Mucosa of rectum (tissue), 2 donors: ENCODE data around the gene FLYWCH2.

ENCODE experiments used
- H3K27ac ChIP-seq, 2 donors: one replicate each; pipeline ENCODE4 v1.7.0; 2013; ENCODE audit warnings: inconsistent platforms in 2 of 2, low read depth in 2 of 2, low read length in 2 of 2
- H3K27me3 ChIP-seq, 2 donors: one replicate each; pipeline ENCODE4 v1.7.0; 2013; ENCODE audit warnings: low read length in 2 of 2; ENCODE audit not compliant: control insufficient read depth in 2 of 2, insufficient read depth in 2 of 2
- H3K36me3 ChIP-seq, 2 donors: one replicate each; pipeline ENCODE4 v1.7.0; 2013; ENCODE audit warnings: low read length in 2 of 2; ENCODE audit not compliant: control insufficient read depth in 2 of 2, insufficient read depth in 2 of 2
- H3K4me1 ChIP-seq, 2 donors: one replicate each; pipeline ENCODE4 v1.7.0; 2013; ENCODE audit warnings: low read length in 2 of 2, mild to moderate bottlenecking in 1 of 2; ENCODE audit not compliant: control insufficient read depth in 2 of 2, insufficient read depth in 2 of 2
- H3K4me3 ChIP-seq, 2 donors: one replicate each; pipeline ENCODE4 v1.7.0; 2013; ENCODE audit warnings: low read length in 2 of 2
- H3K9ac ChIP-seq, 2 donors: one replicate each; pipeline ENCODE4 v1.7.0; 2013; ENCODE audit warnings: low read length in 2 of 2, low read depth in 1 of 2, mild to moderate bottlenecking in 1 of 2
- H3K9me3 ChIP-seq, 2 donors: one replicate each; pipeline ENCODE4 v1.7.0; 2013; ENCODE audit warnings: low read length in 2 of 2; ENCODE audit not compliant: control insufficient read depth in 2 of 2
- donor health status: healthy.
- donor health status: Normal muscosa, but diverticular disease.

Gene FLYWCH2

DNA sequence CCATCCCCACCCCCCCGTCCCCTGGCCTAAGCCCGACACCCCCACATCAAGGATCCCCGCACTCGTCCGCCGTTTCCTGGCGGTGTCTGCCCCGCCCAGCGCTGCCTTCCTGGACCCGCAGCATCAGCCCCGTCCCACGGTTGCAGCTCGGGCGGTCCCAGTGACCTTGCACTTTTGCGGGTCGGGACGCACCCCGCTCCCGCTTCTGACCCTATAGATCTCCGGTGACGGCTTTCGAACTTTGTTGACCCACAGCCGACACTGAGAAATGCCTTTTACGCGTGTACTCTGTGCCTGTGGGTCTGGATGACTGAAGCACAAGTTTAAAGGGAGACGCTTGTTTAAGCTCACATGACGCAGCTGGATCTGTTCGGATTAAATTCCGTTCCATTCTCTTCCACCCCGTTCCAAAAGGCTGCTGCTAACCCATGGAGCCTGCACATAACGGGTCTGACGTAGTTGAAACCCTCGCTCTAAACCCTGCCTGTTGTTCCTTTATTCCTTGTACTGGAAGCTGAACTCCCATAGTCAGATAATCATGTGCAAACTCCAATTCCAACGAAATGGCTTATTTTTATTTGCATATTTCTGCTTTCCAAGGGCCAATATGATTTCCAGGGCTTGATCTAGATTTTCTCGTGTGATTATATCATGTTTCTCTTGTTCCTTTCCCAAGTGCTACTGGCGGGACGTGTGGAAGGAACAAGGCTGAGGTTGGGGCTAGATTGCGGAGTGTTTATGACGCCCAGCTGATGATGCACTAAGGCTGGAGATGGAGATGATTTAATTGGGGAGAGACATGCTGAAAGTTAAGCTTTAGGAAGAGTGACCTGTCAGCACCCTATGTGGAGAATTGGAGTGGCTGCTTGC, 29.6 kb downstream of the FLYWCH2 start:
- H3K4me3 ChIP-seq: peak overlapping the region; percentile 81 to 90
- peak overlapping the region; percentile 66 to 75 for H3K27ac ChIP-seq
- peak overlapping the region; percentile 47 to 75 for H3K9ac ChIP-seq
- no peaks in the 10 kb centered on the region for H3K27me3 ChIP-seq
- peaks cover 7% of the 10 kb centered on the region in 2 donors for H3K36me3 ChIP-seq
- H3K9me3 ChIP-seq: no peaks in the 10 kb centered on the region
- peaks cover 9 to 12% of the 10 kb centered on the region in 2 donors for H3K4me1 ChIP-seq

DNA sequence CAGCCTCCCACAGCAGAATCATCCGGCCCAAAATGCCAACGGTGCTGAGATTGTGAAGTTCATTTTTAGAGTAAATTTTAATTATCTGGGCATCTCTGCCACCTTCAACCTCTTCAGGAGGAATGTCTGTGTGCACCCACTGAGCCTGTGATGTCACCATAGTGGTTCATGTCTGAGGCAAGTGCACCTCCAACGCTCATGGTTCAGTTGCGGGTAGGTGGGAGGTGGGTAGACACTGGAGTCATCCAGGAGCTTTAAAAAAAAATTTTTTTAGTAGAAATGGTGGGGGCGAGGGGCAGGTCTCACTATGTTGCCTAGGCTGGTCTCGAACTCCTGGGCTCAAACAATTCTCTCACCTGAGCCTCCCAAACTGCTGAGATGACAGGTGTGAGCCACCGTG, 30.6 kb downstream of the FLYWCH2 start:
- H3K9ac ChIP-seq: no peak overlapping the region
- peaks cover 9 to 12% of the 10 kb centered on the region in 2 donors for H3K4me1 ChIP-seq

DNA sequence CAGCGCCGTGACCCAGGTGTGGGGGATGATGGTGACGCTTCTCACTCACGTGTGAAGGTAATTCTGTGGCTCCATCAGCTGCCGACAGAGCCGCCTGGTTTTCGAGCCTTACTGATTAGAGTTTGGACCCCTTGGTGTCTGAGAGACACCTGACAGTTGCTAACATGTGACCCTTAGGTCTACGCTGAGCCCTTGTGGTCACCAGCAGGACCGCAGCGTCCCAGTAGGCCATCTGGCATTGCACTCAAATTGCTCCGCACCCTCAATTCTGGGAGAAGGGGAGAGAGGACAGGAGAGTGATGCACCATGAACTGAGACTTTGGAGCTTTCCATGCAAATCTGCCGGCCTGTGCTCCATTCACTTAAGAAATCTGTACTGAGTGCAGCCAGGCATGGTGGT, 31.2 kb downstream of the FLYWCH2 start:
- H3K9ac ChIP-seq: no peak overlapping the region
- H3K27ac ChIP-seq: no peak overlapping the region
- H3K9me3 ChIP-seq: no peaks in the 10 kb centered on the region
- H3K27me3 ChIP-seq: no peaks in the 10 kb centered on the region
- no peak overlapping the region for H3K4me3 ChIP-seq
- H3K36me3 ChIP-seq: peaks cover 7% of the 10 kb centered on the region in 2 donors
- H3K4me1 ChIP-seq: peaks cover 9 to 12% of the 10 kb centered on the region in 2 donors

More for the DNA sequence above, 30.6 kb downstream of the FLYWCH2 start:
- H3K4me3 ChIP-seq: no peak overlapping the region
- no peaks in the 10 kb centered on the region for H3K9me3 ChIP-seq
- H3K36me3 ChIP-seq: peaks cover 7% of the 10 kb centered on the region in 2 donors
- H3K27me3 ChIP-seq: no peaks in the 10 kb centered on the region
- no peak overlapping the region for H3K27ac ChIP-seq

GRCh38 chr16:2915196-2915929, 32.3 kb downstream of the FLYWCH2 start:
- H3K4me3 ChIP-seq: no peak overlapping the region
- H3K36me3 ChIP-seq: peaks cover 7% of the 10 kb centered on the region in 2 donors
- H3K27me3 ChIP-seq: no peaks in the 10 kb centered on the region
- H3K9ac ChIP-seq: no peak overlapping the region
- H3K4me1 ChIP-seq: peaks cover 9 to 12% of the 10 kb centered on the region in 2 donors
- no peak overlapping the region for H3K27ac ChIP-seq
- no peaks in the 10 kb centered on the region for H3K9me3 ChIP-seq

GRCh38 chr16:2919511-2920255, 36.7 kb downstream of the FLYWCH2 start:
- H3K9me3 ChIP-seq: no peaks in the 10 kb centered on the region
- no peak overlapping the region for H3K27ac ChIP-seq
- H3K4me3 ChIP-seq: no peak overlapping the region
- peaks cover 6 to 9% of the 10 kb centered on the region in 2 donors for H3K36me3 ChIP-seq
- H3K4me1 ChIP-seq: no peaks in the 10 kb centered on the region
- H3K27me3 ChIP-seq: no peaks in the 10 kb centered on the region
- no peak overlapping the region for H3K9ac ChIP-seq

DNA sequence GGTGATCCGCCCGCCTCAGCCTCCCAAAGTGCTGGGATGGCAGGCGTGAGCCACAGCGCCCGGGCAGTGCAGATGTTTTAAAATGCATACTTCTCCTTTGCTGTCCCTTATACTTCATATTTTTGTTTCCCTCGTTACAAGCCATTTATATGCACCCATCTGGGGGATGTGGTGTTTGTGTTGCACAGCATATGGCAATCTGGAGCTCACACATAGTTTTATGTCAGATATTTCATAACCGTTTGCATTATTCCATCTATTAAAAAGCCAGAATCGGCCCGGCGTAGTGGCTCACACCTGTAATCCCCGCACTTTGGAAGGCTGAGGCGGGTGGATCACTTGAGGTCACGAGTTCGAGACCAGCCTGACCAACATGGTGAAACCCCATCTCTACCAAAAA, 40.5 kb downstream of the FLYWCH2 start:
- Histone ChIP-seq H3K9ac (no peak overlapping the region), H3K36me3 (peaks cover 3 to 9% of the 10 kb centered on the region in 2 donors), H3K27me3 (no peaks in the 10 kb centered on the region), H3K9me3 (no peaks in the 10 kb centered on the region), H3K4me1 (peaks cover 8 to 10% of the 10 kb centered on the region in 2 donors), H3K4me3 (no peak overlapping the region), H3K27ac (no peak overlapping the region)

GRCh38 chr16:2924901-2925755, 42.1 kb downstream of the FLYWCH2 start:
- H3K27ac ChIP-seq: no peak overlapping the region
- H3K36me3 ChIP-seq: peaks cover 3 to 14% of the 10 kb centered on the region in 2 donors
- H3K9me3 ChIP-seq: no peaks in the 10 kb centered on the region
- peaks cover 8 to 10% of the 10 kb centered on the region in 2 donors for H3K4me1 ChIP-seq
- H3K27me3 ChIP-seq: no peaks in the 10 kb centered on the region
- H3K4me3 ChIP-seq: no peak overlapping the region
- no peak overlapping the region for H3K9ac ChIP-seq

DNA sequence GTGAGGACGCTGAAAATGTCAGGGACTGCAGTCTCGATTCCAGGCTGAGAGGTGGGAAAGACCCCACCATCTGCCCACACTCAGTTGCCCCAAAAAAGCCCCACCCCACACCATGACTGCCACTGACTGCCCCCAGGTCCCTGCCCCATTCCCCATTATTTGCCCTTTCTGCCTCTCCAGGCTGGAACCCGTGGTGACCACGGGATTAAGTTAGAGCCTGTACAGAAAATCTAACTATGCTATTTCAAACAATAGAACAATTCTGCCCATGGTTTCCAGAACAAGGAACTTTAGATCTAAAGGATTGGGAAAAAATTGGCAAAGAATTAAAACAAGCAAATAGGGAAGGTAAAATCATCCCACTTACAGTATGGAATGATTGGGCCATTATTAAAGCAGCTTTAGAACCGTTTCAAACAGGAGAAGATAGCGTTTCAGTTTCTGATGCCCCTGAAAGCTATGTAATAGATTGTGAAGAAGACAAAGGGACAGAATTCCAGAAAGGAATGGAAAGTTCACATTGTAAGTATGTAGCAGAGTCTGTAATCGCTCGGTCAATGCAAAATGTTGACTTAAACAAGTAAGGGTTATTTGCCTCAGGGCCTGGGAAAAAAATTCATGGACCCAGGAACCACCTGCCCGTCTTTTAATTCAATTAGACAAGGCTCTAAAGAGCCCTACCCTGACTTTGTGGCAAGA, 43.1 kb downstream of the FLYWCH2 start:
- Histone ChIP-seq H3K36me3 (peaks cover 3 to 14% of the 10 kb centered on the region in 2 donors), H3K27me3 (no peaks in the 10 kb centered on the region), H3K4me3 (no peak overlapping the region), H3K9ac (no peak overlapping the region), H3K27ac (no peak overlapping the region), H3K4me1 (peaks cover 8 to 10% of the 10 kb centered on the region in 2 donors), H3K9me3 (no peaks in the 10 kb centered on the region)

- no peak overlapping the region for H3K27ac ChIP-seq
Measured at GRCh38 chr16:2926650-2926999, 43.6 kb downstream of the FLYWCH2 start.

More at GRCh38 chr16:2926650-2926999, 43.6 kb downstream of the FLYWCH2 start:
- Histone ChIP-seq H3K4me1 (peaks cover 8 to 10% of the 10 kb centered on the region in 2 donors), H3K4me3 (peak overlapping the region in 1 of 2 donors; percentile 62), H3K9ac (peak overlapping the region in 1 of 2 donors; percentile 17), H3K36me3 (peaks cover 3 to 14% of the 10 kb centered on the region in 2 donors), H3K27me3 (no peaks in the 10 kb centered on the region), H3K9me3 (no peaks in the 10 kb centered on the region)
